Astrocyte (in vitro differentiated cells and primary cell): ENCODE results near the gene SPATA13. TPM values are rescaled to one million over a fixed set of nuclear protein-coding genes. Genes with fewer than 3 reads are reported as not detected.

Source experiments
- DNase-seq: peaks from one replicate; pipeline ENCODE4 v3.0.0-alpha.2; 2010; ENCODE audit warnings: low read depth
- FAIRE-seq: peaks from 2 replicates; lab custom pipeline; 2011; peaks lifted over from hg19 to GRCh38; lab: Jason Lieb, UNC
- H2AFZ ChIP-seq: 2 replicates; pipeline ENCODE4 v1.6.0; 2012; ENCODE audit warnings: low read depth, low read length, inconsistent platforms
- H3K27ac ChIP-seq: 2 replicates; pipeline ENCODE4 v1.5.1; 2011; ENCODE audit warnings: low read depth, low read length, inconsistent platforms
- H3K27me3 ChIP-seq: 2 replicates; pipeline ENCODE4 v1.6.0; 2011; ENCODE audit warnings: low read length, inconsistent platforms; ENCODE audit not compliant: insufficient read depth
- H3K36me3 ChIP-seq: 2 replicates; pipeline ENCODE4 v1.5.1; 2011; ENCODE audit warnings: low read length, inconsistent platforms; ENCODE audit not compliant: insufficient read depth
- H3K4me1 ChIP-seq: 2 replicates; pipeline ENCODE4 v1.5.1; 2011; ENCODE audit warnings: low read length, inconsistent platforms; ENCODE audit not compliant: insufficient read depth
- H3K4me2 ChIP-seq: 2 replicates; pipeline ENCODE4 v1.6.0; 2012; ENCODE audit warnings: low read length, inconsistent platforms
- H3K4me3 ChIP-seq: 2 replicates; pipeline ENCODE4 v1.5.1; 2011; ENCODE audit warnings: low read depth, mild to moderate bottlenecking, low read length, inconsistent platforms; ENCODE audit not compliant: insufficient read depth
- H3K79me2 ChIP-seq: 2 replicates; pipeline ENCODE4 v1.6.0; 2012; ENCODE audit warnings: mild to moderate bottlenecking, low read length, inconsistent platforms; ENCODE audit not compliant: insufficient read depth
- H3K9ac ChIP-seq: 2 replicates; pipeline ENCODE4 v1.6.0; 2012; ENCODE audit warnings: mild to moderate bottlenecking, low read length, inconsistent platforms
- H3K9me3 ChIP-seq: 2 replicates; pipeline ENCODE4 v1.5.1; 2012; ENCODE audit warnings: low read depth, mild to moderate bottlenecking, low read length, inconsistent platforms; ENCODE audit not compliant: insufficient read depth
- H4K20me1 ChIP-seq: 2 replicates; pipeline ENCODE4 v1.6.0; 2012; ENCODE audit warnings: low read length, inconsistent platforms; ENCODE audit not compliant: insufficient read depth
- H3K27ac Mint-ChIP-seq: one replicate; pipeline ENCODE4 v1.8.0; 2021; ENCODE audit warnings: mild to moderate bottlenecking, mixed read lengths; ENCODE audit not compliant: unreplicated experiment
- H3K27me3 Mint-ChIP-seq: one replicate; pipeline ENCODE4 v1.8.0; 2021; ENCODE audit warnings: low read depth, mixed read lengths; ENCODE audit not compliant: unreplicated experiment
- H3K36me3 Mint-ChIP-seq: one replicate; pipeline ENCODE4 v1.8.0; 2021; ENCODE audit warnings: low read depth, mixed read lengths; ENCODE audit not compliant: unreplicated experiment
- H3K4me1 Mint-ChIP-seq: one replicate; pipeline ENCODE4 v1.8.0; 2021; ENCODE audit warnings: low read depth, mixed read lengths; ENCODE audit not compliant: unreplicated experiment
- H3K4me3 Mint-ChIP-seq: one replicate; pipeline ENCODE4 v1.8.0; 2021; ENCODE audit warnings: mild to moderate bottlenecking, moderate library complexity, mixed read lengths; ENCODE audit not compliant: unreplicated experiment
- H3K9me3 Mint-ChIP-seq: one replicate; pipeline ENCODE4 v1.8.0; 2021; ENCODE audit warnings: mild to moderate bottlenecking, mixed read lengths; ENCODE audit not compliant: unreplicated experiment
- CTCF ChIP-seq: IDR thresholded peaks from 2 replicates; pipeline ENCODE4 v1.5.1; 2011; ENCODE audit warnings: low read depth, mild to moderate bottlenecking, inconsistent platforms, low read length, moderate library complexity; ENCODE audit not compliant: insufficient read depth
- EZH2 ChIP-seq: IDR thresholded peaks from 2 replicates; pipeline ENCODE4 v1.6.1; 2012; ENCODE audit warnings: mild to moderate bottlenecking, low read length, inconsistent platforms; ENCODE audit not compliant: insufficient read depth
- total RNA-seq: library from RNA; stranded (reverse); gene quantifications from 2 replicates; pipeline ENCODE4 v1.2.1, GENCODE V29; 2021

Gene SPATA13
- total RNA-seq, 1 donor from 2014 or later: 6.2 TPM

GRCh38 chr13:24281188-24282008 is 120.9 kb downstream of the SPATA13 start:
- Histone ChIP-seq H3K4me3 (no peak overlapping the region), H3K27me3 (no peaks in the 10 kb centered on the region), H2AFZ (no peak overlapping the region), H3K9ac (no peak overlapping the region), H3K36me3 (no peaks in the 10 kb centered on the region), H3K4me2 (no peak overlapping the region), H3K9me3 (no peaks in the 10 kb centered on the region), H3K79me2 (no peaks in the 10 kb centered on the region), H3K27ac (no peak overlapping the region), H4K20me1 (no peaks in the 10 kb centered on the region), H3K4me1 (no peaks in the 10 kb centered on the region)
- Mint-ChIP-seq H3K9me3 (no peaks in the 10 kb centered on the region), H3K4me3 (no peak overlapping the region), H3K27ac (no peak overlapping the region), H3K36me3 (peaks cover 12% of the 10 kb centered on the region), H3K27me3 (no peaks in the 10 kb centered on the region), H3K4me1 (peaks cover 26% of the 10 kb centered on the region)
- TF ChIP-seq EZH2 (no peak), CTCF (no peak)
- DNase-seq: no peak
- FAIRE-seq: no peak

- H3K79me2 ChIP-seq: no peaks in the 10 kb centered on the region
- TF ChIP-seq EZH2: no peak
- Mint-ChIP-seq H3K9me3 (no peaks in the 10 kb centered on the region), H3K36me3 (peaks cover 12% of the 10 kb centered on the region), H3K4me3 (no peak overlapping the region), H3K4me1 (peaks cover 26% of the 10 kb centered on the region), H3K27ac (no peak overlapping the region), H3K27me3 (no peaks in the 10 kb centered on the region)
- no peak overlapping the region for H2AFZ ChIP-seq
- no peak overlapping the region for H3K4me3 ChIP-seq
- no peak for FAIRE-seq
- no peak overlapping the region for H3K27ac ChIP-seq
- H3K4me2 ChIP-seq: no peak overlapping the region
- H3K9ac ChIP-seq: no peak overlapping the region
- DNase-seq: no peak
- no peaks in the 10 kb centered on the region for H4K20me1 ChIP-seq
- no peaks in the 10 kb centered on the region for H3K4me1 ChIP-seq
- no peaks in the 10 kb centered on the region for H3K9me3 ChIP-seq
- no peaks in the 10 kb centered on the region for H3K27me3 ChIP-seq
- no peaks in the 10 kb centered on the region for H3K36me3 ChIP-seq
Observed at GRCh38 chr13:24282256-24282655, 121.7 kb downstream of the SPATA13 start.

GRCh38 chr13:24284889-24285565 is 124.5 kb downstream of the SPATA13 start:
- Histone ChIP-seq H3K4me1 (no peaks in the 10 kb centered on the region), H2AFZ (no peak overlapping the region), H3K36me3 (no peaks in the 10 kb centered on the region), H3K9me3 (no peaks in the 10 kb centered on the region), H4K20me1 (no peaks in the 10 kb centered on the region), H3K4me2 (no peak overlapping the region), H3K4me3 (no peak overlapping the region), H3K79me2 (no peaks in the 10 kb centered on the region), H3K27ac (no peak overlapping the region), H3K9ac (no peak overlapping the region), H3K27me3 (no peaks in the 10 kb centered on the region)
- Mint-ChIP-seq H3K36me3 (peaks cover 8% of the 10 kb centered on the region), H3K27me3 (no peaks in the 10 kb centered on the region), H3K4me1 (peaks cover 17% of the 10 kb centered on the region), H3K27ac (no peak overlapping the region), H3K4me3 (no peak overlapping the region), H3K9me3 (no peaks in the 10 kb centered on the region)
- DNase-seq: no peak
- no peak for FAIRE-seq
- no peak for TF ChIP-seq CTCF
- no peak for TF ChIP-seq EZH2
